K562 (cell line): Measurements from ENCODE around the gene WFIKKN2. TPM values are rescaled to one million over a fixed set of nuclear protein-coding genes. Genes with fewer than 3 reads are reported as not detected.

Experiments used
- ZNF561 ChIP-seq: fragments of 450-650 bp; formaldehyde crosslinking; conservative IDR thresholded peaks from 2 replicates; pipeline ENCODE4 v1.4.0; 2020; ENCODE audit warnings: mild to moderate bottlenecking, moderate library complexity
- ZNF584 ChIP-seq: fragments of 200-800 bp; sonication (Bioruptor generic); IDR thresholded peaks from 2 replicates; pipeline ENCODE4 v1.6.1; 2016; ENCODE audit warnings: low read depth, mild to moderate bottlenecking, missing genetic modification characterization, missing compliant biosample characterization
- ZNF717 ChIP-seq: fragments of 250-450 bp; sonication (Bioruptor Pico); IDR thresholded peaks from 2 replicates; pipeline ENCODE4 v1.5.0; 2021
- polyA plus RNA-seq, 8 experiments: library from polyadenylated mRNA; depleted of rRNA in 4 of 8; stranded (reverse) in 5 of 8; unstranded in 3 of 8; fragments of >200 nt; fragmentation: Nextera tagmentation in 2 of 8; fragmentation: Illumina TruSeq in 1 of 8; extraction: Ambion mirVana in 2 of 8; extraction: Trizol in 1 of 8; gene quantifications; 2 replicates each; pipeline versions ENCODE4 v1.2.1 to v1.2.3, GENCODE V29; 2011 to 2014; ENCODE audit warnings: inconsistent platforms in 1 of 8, missing spikeins in 1 of 8
- total RNA-seq, 7 experiments: library from RNA; depleted of rRNA in 6 of 7; stranded (reverse); fragments of >200 nt in 6 of 7; fragmentation: Illumina TruSeq in 2 of 7; extraction: Trizol in 2 of 7; gene quantifications; 2 replicates each; pipeline versions ENCODE4 v1.2.1 to v1.2.3, GENCODE V29; 2011 to 2021; ENCODE audit warnings: low replicate concordance in 1 of 7
- TF ChIP-seq, protein P1 (sequence below): fragments of 450-650 bp; IDR thresholded peaks from 2 replicates; pipeline ENCODE4 v1.6.1; 2016; ENCODE audit warnings: borderline replicate concordance
- TF ChIP-seq, protein P2 (sequence below): fragments of 200-800 bp; sonication (Bioruptor generic); IDR thresholded peaks from 2 replicates; pipeline ENCODE4 v1.6.1; 2016; ENCODE audit warnings: missing genetic modification characterization, missing compliant biosample characterization

The WFIKKN2 gene
- total and polyA plus RNA-seq, 9 of the 15 experiments (the other 6 are each of a cell fraction or from before 2014, with no cell fraction given): 0.07 TPM; not detected in 8

DNA sequence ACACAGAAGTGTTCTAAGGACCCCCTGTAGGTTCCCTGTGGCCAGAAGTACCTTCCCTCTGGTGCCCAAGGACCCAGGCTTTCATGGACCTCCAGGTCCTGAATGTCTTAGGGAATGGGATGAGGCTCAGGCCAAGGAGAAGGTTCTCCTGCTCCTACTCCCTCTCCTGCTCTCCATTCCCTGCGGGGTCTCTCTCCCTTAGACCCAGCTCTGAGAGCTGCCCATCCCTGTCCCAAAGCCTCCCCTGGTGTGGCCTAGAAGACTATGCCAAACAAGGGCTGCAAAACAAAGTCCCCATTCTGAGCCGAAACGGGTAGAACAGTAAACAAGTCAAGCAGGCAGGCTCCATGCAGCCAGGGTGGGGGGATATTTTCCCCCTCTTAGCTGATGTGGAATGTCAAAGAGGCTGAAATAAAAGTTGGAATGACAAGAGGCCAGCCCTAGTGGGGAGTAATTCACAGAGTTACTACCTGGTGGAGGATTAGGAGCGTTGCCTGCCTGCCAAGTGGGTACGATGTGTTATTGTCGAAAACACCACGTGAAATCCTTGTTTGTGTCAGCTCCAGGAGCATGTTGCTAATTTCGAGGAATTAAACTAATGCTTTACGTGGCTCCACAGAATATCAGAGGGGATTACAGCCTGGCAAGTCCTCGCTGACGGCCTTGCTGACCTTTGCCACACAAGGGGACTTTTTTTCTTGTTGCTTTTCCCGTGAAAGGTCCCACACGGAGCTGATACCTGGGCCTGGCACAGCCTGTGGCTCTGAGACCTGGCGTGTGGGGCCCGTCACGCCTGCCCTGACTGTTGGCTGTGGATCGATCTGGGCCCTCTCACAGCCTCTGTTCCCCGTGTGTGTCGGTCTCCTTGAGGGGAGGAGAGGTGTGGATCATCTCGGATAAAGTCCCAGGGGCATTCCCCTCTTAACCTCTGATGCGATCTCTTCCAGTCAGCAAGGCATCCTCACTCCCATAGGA, 2.9 kb downstream of the WFIKKN2 start (continued):
- TF ChIP-seq, protein P1, sequence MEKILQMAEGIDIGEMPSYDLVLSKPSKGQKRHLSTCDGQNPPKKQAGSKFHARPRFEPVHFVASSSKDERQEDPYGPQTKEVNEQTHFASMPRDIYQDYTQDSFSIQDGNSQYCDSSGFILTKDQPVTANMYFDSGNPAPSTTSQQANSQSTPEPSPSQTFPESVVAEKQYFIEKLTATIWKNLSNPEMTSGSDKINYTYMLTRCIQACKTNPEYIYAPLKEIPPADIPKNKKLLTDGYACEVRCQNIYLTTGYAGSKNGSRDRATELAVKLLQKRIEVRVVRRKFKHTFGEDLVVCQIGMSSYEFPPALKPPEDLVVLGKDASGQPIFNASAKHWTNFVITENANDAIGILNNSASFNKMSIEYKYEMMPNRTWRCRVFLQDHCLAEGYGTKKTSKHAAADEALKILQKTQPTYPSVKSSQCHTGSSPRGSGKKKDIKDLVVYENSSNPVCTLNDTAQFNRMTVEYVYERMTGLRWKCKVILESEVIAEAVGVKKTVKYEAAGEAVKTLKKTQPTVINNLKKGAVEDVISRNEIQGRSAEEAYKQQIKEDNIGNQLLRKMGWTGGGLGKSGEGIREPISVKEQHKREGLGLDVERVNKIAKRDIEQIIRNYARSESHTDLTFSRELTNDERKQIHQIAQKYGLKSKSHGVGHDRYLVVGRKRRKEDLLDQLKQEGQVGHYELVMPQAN: no peak
- TF ChIP-seq ZNF717 (CRISPR knock-in tag): no peak
- no peak for TF ChIP-seq ZNF561 (CRISPR knock-in tag)
- TF ChIP-seq, protein P2, sequence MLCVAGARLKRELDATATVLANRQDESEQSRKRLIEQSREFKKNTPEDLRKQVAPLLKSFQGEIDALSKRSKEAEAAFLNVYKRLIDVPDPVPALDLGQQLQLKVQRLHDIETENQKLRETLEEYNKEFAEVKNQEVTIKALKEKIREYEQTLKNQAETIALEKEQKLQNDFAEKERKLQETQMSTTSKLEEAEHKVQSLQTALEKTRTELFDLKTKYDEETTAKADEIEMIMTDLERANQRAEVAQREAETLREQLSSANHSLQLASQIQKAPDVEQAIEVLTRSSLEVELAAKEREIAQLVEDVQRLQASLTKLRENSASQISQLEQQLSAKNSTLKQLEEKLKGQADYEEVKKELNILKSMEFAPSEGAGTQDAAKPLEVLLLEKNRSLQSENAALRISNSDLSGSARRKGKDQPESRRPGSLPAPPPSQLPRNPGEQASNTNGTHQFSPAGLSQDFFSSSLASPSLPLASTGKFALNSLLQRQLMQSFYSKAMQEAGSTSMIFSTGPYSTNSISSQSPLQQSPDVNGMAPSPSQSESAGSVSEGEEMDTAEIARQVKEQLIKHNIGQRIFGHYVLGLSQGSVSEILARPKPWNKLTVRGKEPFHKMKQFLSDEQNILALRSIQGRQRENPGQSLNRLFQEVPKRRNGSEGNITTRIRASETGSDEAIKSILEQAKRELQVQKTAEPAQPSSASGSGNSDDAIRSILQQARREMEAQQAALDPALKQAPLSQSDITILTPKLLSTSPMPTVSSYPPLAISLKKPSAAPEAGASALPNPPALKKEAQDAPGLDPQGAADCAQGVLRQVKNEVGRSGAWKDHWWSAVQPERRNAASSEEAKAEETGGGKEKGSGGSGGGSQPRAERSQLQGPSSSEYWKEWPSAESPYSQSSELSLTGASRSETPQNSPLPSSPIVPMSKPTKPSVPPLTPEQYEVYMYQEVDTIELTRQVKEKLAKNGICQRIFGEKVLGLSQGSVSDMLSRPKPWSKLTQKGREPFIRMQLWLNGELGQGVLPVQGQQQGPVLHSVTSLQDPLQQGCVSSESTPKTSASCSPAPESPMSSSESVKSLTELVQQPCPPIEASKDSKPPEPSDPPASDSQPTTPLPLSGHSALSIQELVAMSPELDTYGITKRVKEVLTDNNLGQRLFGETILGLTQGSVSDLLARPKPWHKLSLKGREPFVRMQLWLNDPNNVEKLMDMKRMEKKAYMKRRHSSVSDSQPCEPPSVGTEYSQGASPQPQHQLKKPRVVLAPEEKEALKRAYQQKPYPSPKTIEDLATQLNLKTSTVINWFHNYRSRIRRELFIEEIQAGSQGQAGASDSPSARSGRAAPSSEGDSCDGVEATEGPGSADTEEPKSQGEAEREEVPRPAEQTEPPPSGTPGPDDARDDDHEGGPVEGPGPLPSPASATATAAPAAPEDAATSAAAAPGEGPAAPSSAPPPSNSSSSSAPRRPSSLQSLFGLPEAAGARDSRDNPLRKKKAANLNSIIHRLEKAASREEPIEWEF (CRISPR knock-in tag): no peak
- no peak for TF ChIP-seq ZNF584 (CRISPR knock-in tag)
